Endothelial cell of umbilical vein (primary cell): ENCODE results near the gene NBEA.

Experiments used
- CTCF ChIP-seq, 2 donors: IDR thresholded peaks; 1 replicate in 1 of 2; 2 replicates in 1 of 2; pipeline ENCODE4 v1.5.1; 2011; ENCODE audit warnings: low read length in 2 of 2, mild to moderate bottlenecking in 2 of 2, moderate library complexity in 2 of 2, control low read depth in 1 of 2, inconsistent platforms in 1 of 2, low read depth in 1 of 2; ENCODE audit not compliant: insufficient read depth in 1 of 2; ENCODE audit errors: extremely low read depth in 1 of 2
- POLR2A ChIP-seq: IDR thresholded peaks from 2 replicates; pipeline ENCODE4 v1.6.1; 2012; ENCODE audit warnings: low read depth, mild to moderate bottlenecking, control low read depth, low read length
- POLR2AphosphoS5 ChIP-seq: IDR thresholded peaks from 2 replicates; pipeline ENCODE4 v1.6.1; 2012; ENCODE audit warnings: low read depth, mild to moderate bottlenecking, control low read depth, low read length, moderate library complexity; ENCODE audit not compliant: insufficient read depth
- TF ChIP-seq, protein P1 (sequence below): IDR thresholded peaks from 2 replicates; pipeline ENCODE4 v1.6.1; 2011; ENCODE audit not compliant: insufficient read depth, insufficient read length

GRCh38 chr13:34894756-34895155 lies 47.3 kb upstream of the NBEA start:
- no peak for TF ChIP-seq CTCF (IDR thresholded peaks at IDR 0.05; ENCODE audit: extremely low read depth in 1 of 2, insufficient read depth in 1 of 2, low read depth in 1 of 2, low read length in 2 of 2)
- TF ChIP-seq POLR2A: no peak
- TF ChIP-seq, protein P1, sequence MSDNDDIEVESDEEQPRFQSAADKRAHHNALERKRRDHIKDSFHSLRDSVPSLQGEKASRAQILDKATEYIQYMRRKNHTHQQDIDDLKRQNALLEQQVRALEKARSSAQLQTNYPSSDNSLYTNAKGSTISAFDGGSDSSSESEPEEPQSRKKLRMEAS: no peak
- TF ChIP-seq POLR2AphosphoS5: no peak
